CD4-positive, alpha-beta T cell treated with Interleukin-6 for 4 hours (primary cell): Measurements from ENCODE around the gene CD151.

ENCODE experiments used
- DNase-seq: peaks from one replicate; pipeline ENCODE4 v3.0.0-alpha.2; 2020; ENCODE audit warnings: mixed read lengths

CD151 gene

DNA sequence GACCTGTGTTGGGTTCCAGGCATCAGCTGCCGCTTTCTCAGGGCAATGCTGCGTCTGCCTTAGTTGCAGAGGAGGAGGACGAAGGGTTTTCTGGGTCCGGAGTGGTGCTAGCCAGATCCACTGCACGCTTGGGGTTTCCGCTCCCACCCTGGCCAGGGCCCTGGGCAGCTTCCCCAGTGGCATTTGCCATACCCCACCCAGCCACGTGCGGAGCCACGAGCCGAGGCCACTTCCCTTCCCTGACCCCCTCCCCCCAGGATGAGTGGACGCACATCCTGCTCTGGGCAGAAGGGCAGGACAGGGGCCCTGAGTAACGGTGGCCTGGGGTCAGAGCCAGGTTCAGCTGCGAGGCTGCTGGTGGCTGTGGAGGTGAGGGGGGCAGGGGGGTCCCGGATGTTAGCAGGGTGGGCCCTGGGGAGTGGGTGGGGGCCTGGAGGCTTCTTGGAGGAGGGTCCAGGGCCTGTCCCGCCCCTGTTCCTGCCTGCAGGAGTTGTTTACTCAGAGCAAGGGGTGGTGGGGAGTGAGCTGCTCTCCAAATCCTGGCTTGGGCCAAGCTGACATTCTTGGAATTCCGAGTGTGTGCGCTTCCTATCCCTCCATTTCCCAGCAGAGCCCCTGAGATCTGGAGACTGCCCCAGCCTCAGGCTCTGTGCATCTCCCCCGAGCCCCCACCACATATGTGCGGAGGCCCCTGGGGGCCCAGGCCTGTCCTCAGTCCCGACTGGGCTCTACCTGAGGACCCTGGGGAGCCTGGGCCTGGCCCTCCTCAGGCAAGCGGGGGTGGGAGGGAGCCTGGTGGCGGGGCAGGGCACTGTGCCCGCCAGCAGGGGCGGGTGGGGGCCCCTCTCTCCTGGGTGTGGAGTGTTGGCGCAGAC, 11.3 kb downstream of the CD151 start:
- no peak for DNase-seq

GRCh38 chr11:844693-845644, 12.2 kb downstream of the CD151 start:
- no peak for DNase-seq

GRCh38 chr11:845872-846495, 13.2 kb downstream of the CD151 start:
- DNase-seq, result no peak

DNA sequence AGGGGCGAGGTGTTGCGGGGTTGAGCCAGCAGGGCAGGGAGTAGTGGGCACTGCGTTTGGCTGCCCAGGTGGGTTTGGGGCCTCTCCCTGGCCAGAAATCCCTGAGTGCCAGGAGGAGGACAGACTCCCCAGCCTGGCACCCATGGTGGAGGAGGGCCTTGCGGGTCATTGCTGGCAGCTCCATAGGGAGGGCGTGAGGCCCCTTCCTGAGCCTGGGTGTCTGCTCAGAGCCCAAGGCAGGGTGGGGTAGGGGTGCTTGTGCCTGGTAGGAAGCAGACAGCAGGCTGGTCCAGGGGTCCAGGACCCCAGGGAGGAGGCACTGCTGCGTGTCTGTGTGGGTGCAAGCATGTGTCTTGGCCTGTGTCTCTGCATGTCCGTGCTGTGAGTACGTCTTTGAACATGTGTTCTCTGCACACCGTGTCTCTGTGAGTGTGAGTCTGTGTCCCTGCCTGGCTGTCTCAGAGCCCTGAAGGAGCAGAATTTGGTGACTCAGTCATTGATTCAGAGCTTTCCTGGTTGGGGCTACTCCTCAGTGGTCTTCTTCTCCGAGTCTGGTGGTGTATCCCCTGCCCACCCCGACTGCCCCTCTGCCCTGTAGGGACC, 13.8 kb downstream of the CD151 start:
- no peak for DNase-seq

GRCh38 chr11:847876-848275, 15.1 kb downstream of the CD151 start:
- no peak for DNase-seq

DNA sequence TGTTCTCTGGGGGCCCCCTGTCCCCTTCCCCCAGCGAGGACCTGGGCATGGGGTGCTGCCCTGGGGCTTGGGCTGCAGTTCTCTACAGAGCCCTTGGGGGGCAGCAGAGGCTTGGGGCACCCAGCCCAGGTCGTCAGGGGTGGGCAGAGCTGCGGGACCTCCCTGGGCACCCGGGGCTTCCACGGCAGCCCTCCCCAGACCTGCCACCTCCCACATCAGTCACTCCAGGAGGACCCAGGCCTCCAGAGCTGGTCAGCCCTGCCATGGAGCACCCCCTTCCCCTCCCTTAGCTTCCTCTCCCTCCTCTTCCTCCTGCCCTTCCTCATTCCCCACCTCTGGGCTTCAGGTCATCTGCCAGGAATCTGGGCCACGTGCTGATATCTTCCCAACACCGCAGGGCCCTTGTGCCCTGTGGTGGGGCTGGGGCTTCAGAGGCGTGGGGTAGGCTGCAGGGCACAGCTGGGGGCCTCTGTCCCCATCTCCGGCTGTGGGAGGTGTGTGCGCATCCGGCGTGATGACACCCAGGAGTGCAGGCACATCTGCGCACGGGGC, 15.7 kb downstream of the CD151 start:
- peak; percentile 72 for DNase-seq

DNA sequence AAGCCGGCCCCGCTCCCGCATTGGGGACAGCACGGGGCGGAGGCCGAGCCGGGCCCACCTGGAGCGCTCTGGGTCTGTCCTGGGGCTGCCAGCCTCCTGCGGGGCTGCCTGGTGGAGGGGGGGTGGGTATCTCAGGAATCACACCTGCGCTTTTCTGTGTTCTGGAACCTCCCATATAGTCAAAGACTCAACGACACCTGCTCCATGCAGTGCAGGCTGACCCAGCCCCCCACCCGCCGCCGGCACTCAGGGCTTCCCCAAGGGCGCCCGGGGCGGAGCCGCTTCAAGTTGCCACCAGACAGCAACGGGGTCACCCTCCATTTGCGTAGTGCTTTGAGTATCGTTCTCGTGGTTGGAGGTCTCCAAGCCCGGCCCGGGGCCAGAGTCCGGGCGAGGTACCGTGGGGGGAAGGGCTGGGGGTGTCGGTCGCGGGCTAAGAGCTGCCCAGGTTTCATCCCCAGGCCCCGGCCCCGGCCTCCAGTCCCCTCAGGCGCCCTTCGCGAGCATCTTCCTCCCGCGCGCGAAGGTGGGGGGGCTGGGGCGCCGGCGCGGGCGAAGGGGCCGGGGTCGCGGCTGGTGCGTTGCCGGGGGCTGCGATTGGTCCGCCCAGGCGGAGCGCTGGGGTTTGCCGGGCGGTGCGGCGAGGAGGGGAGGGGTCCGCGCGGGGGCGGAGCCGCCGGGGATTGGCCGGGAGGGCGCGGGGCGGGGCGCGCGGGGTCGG, 16.5 kb downstream of the CD151 start:
- DNase-seq, result peak; percentile 63

GRCh38 chr11:849951-850774, 17.4 kb downstream of the CD151 start:
- DNase-seq, result no peak

DNA sequence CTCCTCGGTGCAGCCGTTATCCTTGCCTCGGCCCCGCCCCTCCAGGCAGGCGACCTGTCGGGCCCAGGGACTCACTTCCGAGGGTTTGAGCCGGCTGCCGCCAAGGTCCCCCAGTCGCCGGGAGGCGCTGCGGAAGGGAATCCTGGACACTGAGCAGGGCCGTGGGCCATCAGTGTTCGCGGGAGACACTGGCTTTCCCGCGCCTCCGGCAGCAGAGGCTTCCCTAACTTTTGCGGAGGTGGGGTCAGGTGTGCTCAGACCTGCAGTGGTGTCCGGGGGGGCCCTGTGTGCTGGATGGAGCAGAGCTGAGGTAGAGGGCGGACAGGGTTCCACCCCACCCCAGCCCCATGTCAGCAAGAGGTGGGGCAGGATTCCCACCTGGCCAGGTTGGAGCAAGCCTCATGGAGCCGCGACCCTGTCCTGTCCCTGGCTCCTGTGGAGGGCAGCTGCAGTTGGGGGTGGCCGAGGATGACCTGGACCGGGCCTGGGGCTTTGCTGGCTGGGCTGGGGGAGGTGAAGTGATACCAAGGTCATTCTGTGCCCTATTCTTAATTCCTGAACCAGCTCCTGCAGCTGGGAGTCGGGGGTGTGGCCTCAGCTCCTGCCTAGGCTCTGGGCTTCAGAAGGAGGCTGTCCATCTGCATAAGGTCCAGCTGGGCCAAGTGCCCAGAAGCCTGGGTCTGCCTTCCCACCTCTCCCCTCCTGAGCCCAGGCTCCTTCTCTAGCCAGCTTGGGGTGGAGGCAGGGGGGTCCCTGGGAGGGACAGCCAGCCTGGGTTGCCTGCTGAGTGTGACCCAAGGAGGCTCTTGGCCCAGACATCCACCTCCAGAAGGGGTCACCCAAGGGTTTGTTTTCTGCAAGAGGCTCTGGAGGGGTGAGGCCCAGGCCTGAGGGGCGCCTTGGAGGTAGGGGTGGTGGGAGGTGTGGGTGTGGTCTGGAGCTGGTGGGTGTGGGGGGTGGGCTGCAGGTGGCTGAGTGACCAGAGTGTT, 18.3 kb downstream of the CD151 start:
- DNase-seq, result no peak

- DNase-seq, result no peak
Observed at GRCh38 chr11:852762-853161, 20.0 kb downstream of the CD151 start.

DNA sequence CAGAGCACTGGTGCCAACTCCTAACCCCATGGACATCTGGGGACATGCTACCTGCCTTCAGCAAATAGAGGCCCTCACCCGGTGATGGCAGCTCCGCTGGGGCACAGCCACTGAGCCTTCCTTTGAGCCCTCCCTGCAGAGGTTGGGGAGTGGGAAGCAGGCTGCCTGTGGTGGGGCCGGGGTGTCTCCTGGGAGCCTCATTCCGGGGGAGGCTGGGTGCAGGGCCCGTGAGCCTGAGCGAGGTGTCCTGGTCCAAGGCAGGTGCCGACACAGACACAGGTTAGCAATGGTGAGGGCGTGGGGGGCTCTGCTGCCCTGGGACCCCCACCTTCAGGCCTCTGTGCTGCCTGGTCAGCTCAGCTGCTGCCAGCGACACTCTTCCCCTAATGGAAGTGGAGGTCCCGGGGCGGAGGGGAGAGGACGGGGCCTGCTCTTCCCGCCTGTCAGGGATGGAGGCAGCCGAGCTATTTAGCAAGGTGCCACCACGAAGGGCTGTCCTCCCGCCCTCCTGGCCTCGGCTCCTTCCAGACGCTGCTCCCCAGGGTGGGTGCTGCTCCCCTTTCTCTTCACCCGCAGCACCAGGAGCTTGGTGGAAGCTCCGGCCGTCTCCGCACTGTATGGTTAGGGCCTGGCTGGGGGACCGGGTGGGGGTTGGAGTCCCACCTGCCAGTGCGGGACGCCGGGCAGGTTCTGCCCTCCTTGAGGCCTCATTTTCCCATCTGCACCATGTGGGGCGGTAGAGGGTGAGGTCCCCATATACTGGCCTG, 21.1 kb downstream of the CD151 start:
- no peak for DNase-seq

DNA sequence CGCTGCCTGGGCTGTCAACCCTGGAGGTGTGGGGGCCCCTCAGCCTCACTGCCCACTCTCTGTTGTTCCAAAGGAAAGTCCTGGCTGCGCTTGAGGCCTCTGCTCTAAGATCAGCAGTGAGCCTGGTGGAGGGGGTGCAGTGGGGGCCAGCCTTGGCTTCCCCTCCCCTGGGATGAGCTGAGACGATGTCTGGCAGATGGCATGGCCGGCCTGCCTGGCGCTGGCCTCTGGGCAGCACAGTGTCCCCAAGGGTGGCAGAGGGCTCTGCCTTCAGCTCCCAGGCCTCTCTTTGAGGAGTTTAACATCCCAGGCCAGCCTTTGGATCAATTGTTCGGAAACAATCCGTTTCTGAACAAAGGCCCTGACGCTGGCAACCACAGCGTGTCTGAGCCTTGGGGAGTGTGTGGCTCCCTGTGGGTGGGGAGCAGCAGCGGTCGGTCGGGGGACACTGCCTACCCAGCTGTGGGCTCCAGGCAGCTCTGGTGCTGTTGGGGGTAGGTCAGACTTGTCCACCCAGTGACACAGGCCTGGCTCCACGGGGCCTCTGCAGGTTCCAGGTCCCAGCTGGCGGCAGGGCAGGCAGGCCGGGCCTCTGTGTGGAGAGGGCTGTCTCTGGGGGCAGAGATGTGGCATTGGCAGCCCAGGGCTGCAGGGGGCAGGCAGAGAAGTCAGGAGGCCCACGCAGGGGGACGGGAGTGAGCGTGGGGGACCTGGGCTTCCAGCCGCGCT, 22.0 kb downstream of the CD151 start:
- no peak for DNase-seq

- no peak for DNase-seq
Observed at GRCh38 chr11:855330-855674, 22.6 kb downstream of the CD151 start.

DNA sequence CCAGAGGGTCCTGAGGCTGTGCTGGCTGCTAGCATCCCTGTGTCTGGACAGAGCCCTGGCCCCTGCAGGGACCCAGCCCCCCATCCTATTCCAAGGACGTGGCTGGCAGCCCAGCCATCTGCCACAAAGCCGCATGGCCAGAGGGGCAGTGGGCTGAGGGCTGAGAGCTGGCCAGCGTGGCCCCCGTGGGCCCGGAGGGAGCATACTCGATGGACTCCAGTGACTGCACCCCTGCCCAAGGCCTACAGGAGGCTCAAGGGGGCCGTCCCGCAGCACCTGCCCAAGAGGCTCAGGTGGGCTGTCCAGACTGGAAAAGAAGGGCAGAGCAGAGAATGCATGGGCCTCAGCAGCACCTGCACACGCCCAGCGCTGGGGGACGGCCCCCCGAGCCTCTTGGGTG, 23.0 kb downstream of the CD151 start:
- DNase-seq, result no peak

- no peak for DNase-seq
Observed at GRCh38 chr11:856397-856796, 23.6 kb downstream of the CD151 start.

- DNase-seq, result no peak
Observed at GRCh38 chr11:858053-858761, 25.5 kb downstream of the CD151 start.

DNA sequence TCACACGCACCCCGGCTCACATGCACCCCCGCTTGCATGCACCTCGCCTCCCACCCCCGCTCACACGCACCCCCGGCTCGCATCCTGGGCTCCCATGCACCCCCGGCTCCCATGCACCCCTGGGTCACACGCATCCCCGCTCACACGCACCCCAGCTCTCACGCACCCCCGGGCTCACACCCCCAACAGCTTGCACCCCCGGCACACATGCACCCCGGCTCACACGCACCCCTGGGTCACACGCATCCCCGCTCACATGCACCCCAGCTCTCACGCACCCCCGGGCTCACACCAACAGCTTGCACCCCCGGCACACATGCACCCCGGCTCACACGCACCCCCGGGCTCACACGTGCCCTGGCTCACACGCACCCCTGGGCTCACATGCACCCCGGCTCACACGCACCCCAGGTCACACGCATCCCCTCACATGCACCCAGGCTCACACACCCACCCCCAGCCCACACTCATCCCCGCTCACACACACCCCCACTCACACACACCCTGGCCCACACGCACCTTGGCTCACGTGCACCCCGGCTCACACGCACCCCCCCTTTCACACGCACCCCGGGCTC, 26.1 kb downstream of the CD151 start:
- DNase-seq, result no peak
